Measurements from ENCODE around the gene TRIM4. TPM values are rescaled to one million over a fixed set of nuclear protein-coding genes. Genes with fewer than 3 reads are reported as not detected.

The TRIM4 gene
- 9.1 and 13.7 TPM in 2 replicates for total RNA-seq (2014; rRNA removed; shearing (Covaris generic))
- polyA plus RNA-seq (2016; fragmentation: Nextera tagmentation; extraction: Ambion mirVana), result 5.0 and 5.5 TPM in 2 replicates
- long read RNA-seq, partial matches to known transcripts, result 2 of 6 reads
- long read RNA-seq, other reads (novel, unspliced or antisense), result 2 of 6 reads

- TF ChIP-seq EZH2 (IDR thresholded peaks at IDR 0.05; ENCODE audit: low read depth, unreplicated experiment) (no peak), REST (IDR thresholded peaks at IDR 0.05; ENCODE audit: unreplicated experiment) (no peak), POLR2AphosphoS5 (IDR thresholded peaks at IDR 0.05; ENCODE audit: low read depth) (peak; percentile 33; the same call in 1 of the 2 replicates), ZNF462 (CRISPR knock-in tag; IDR thresholded peaks at IDR 0.05) (no peak), CREB1 (CRISPR knock-in tag; IDR thresholded peaks at IDR 0.05; ENCODE audit: low read depth) (no peak)
- DNase-seq (ENCODE audit: low spot score) (peak; percentile 77), ATAC-seq (peak; percentile 98)
- Histone ChIP-seq H3K79me2 (replicated peaks; ENCODE audit: insufficient read depth) (peaks cover 25% of the 10 kb centered on the region), H3K27me3 (ENCODE audit: insufficient read depth) (no peaks in the 10 kb centered on the region), H2AFZ (peak within 1 kb of the TSS; percentile 88), H3K4me1 (ENCODE audit: insufficient read depth) (no peaks in the 10 kb centered on the region), H3K4me3 (peak within 1 kb of the TSS; percentile 68), H3K9me2 (ENCODE audit: insufficient read depth) (peaks cover 5% of the 10 kb centered on the region; the same call in 1 of the 2 replicates), H3K36me3 (ENCODE audit: insufficient read depth) (no peaks in the 10 kb centered on the region), H4K20me1 (replicated peaks; ENCODE audit: insufficient read depth) (no peaks in the 10 kb centered on the region; the same call in 1 of the 2 replicates), H3F3A (replicated peaks; ENCODE audit: low read depth) (no peaks in the 10 kb centered on the region), H3K27ac (ENCODE audit: low read depth) (peak within 1 kb of the TSS; percentile 74), H3K4me2 (peak within 1 kb of the TSS; percentile 81)
- H3K27ac Mint-ChIP-seq, result peak within 1 kb of the TSS; percentile 23; the same call in 1 of the 2 replicates
- peaks cover 40% of the 10 kb centered on the region for H3K9me3 Mint-ChIP-seq
- no peaks in the 10 kb centered on the region for H3K4me1 Mint-ChIP-seq
- peak within 1 kb of the TSS; percentile 76 for H3K4me3 Mint-ChIP-seq
- H3K36me3 Mint-ChIP-seq (ENCODE audit: low read depth), result peaks cover 53% of the 10 kb centered on the region
- peaks cover 10% of the 10 kb centered on the region for H3K27me3 Mint-ChIP-seq (ENCODE audit: insufficient read depth, low read depth, poor library complexity)
Observed at GRCh38 chr7:99918959-99919813, at the start of gene TRIM4. TSS of gene TRIM4 (minus strand) at chr7:99919530. CDS start at chr7:99919401, 129 bp downstream.
